22Rv1 (cell line): ENCODE measurements around the gene ZRSR2.

Experiments
- CTCF ChIP-seq: fragments of 450-650 bp; IDR thresholded peaks from 2 replicates; pipeline ENCODE4 v1.5.1; 2017; ENCODE audit warnings: mild to moderate bottlenecking
- ZFX ChIP-seq: fragments of 450-650 bp; IDR thresholded peaks from 2 replicates; pipeline ENCODE4 v1.6.1; 2017; ENCODE audit warnings: antibody characterized with exemption, borderline replicate concordance

GRCh38 chrX:15820106-15821073, 30.1 kb downstream of the ZRSR2 start:
- TF ChIP-seq CTCF (no peak), ZFX (no peak)
